HCT116 (cell line): ENCODE data around the gene COBLL1. TPM values are rescaled to one million over a fixed set of nuclear protein-coding genes. Genes with fewer than 3 reads are reported as not detected.

Experiments
- ATAC-seq: fragments of 200-7000 bp; cut with Tn5 transposase; 2 replicates; pipeline ENCODE4 v1.9.1; 2020; ENCODE audit warnings: mild to moderate bottlenecking, moderate library complexity
- BruUV-seq: library from RNA; stranded (reverse); fragments of 400-500 nt; replicated peaks from 2 replicates; lab custom pipeline; 2021; lab: Mats Ljungman, UMichigan
- CTCF ChIA-PET: fragments of 300-600 bp; sonication (Branson Sonifier 250); formaldehyde crosslinking; loops from one replicate; lab custom pipeline; 2021; ENCODE audit warnings: antibody characterized with exemption; lab: Charles Lee
- POLR2A ChIA-PET: fragments of 300-600, 350-600 bp; sonication (Branson Sonifier 250); formaldehyde crosslinking; loops from one replicate; lab custom pipeline; 2021; ENCODE audit warnings: antibody characterized with exemption; lab: Charles Lee
- RAD21 ChIA-PET, 2 experiments: fragments of 300-600 bp; sonication (Branson Sonifier 250); formaldehyde crosslinking; loops; one replicate each; lab custom pipeline; 2023; ENCODE audit warnings: low total read pairs in 2 of 2; ENCODE audit not compliant: uncharacterized antibody in 2 of 2, unreplicated experiment in 2 of 2, low non-redundant PET in 1 of 2; lab: Charles Lee
- DNase-seq: peaks from one replicate; pipeline ENCODE4 v3.0.0-alpha.2; 2010; ENCODE audit warnings: low read depth, low spot score
- H2AFZ ChIP-seq: fragments of 200-600 bp; shearing (Covaris generic), sonication (generic); 2 replicates; pipeline ENCODE4 v1.6.1; 2017; ENCODE audit warnings: low read depth, mixed run types, mixed read lengths, antibody characterized with exemption, low read length; ENCODE audit not compliant: poor library complexity, severe bottlenecking
- H3K27ac ChIP-seq: 2 replicates; pipeline ENCODE4 v1.5.1; 2012; ENCODE audit warnings: low read depth, low read length
- H3K27me3 ChIP-seq: fragments of 200-600 bp; sonication (generic); 2 replicates; pipeline ENCODE4 v1.6.1; 2016; ENCODE audit warnings: mixed run types, low read length, mixed read lengths; ENCODE audit not compliant: insufficient read depth
- H3K36me3 ChIP-seq, 2 experiments: fragments of 200-500 bp in 1 of 2; fragments of 200-600 bp in 1 of 2; sonication (Bioruptor generic) in 1 of 2; sonication (generic) in 1 of 2; 2 replicates each; pipeline versions ENCODE4 v1.5.1 to v1.6.1; 2014 to 2016; ENCODE audit warnings: low read length in 2 of 2, inconsistent platforms in 1 of 2, mixed read lengths in 1 of 2, mixed run types in 1 of 2; ENCODE audit not compliant: insufficient read depth in 2 of 2, control insufficient read depth in 1 of 2
- H3K4me1 ChIP-seq, 2 experiments: fragments of 200-600 bp in 1 of 2; sonication (generic) in 1 of 2; 2 replicates each; pipeline versions ENCODE4 v1.5.1 to v1.6.1; 2012 to 2017; ENCODE audit warnings: low read length in 2 of 2, inconsistent platforms in 1 of 2, mild to moderate bottlenecking in 1 of 2, mixed read lengths in 1 of 2, mixed run types in 1 of 2, moderate library complexity in 1 of 2; ENCODE audit not compliant: insufficient read depth in 2 of 2, control insufficient read depth in 1 of 2
- H3K4me2 ChIP-seq: fragments of 200-600 bp; sonication (generic); 2 replicates; pipeline ENCODE4 v1.6.1; 2017; ENCODE audit warnings: mixed run types, low read length, mixed read lengths
- H3K4me3 ChIP-seq, 2 experiments: fragments of 200-600 bp in 1 of 2; sonication (generic) in 1 of 2; replicated peaks in 1 of 2; 2 replicates each; pipeline ENCODE4 v1.5.1; 2011 to 2016; ENCODE audit warnings: low read length in 2 of 2, control low read depth in 1 of 2, low read depth in 1 of 2, mild to moderate bottlenecking in 1 of 2, mixed read lengths in 1 of 2, mixed run types in 1 of 2
- H3K79me2 ChIP-seq: fragments of 200-600 bp; sonication (generic); 2 replicates; pipeline ENCODE4 v1.6.1; 2017; ENCODE audit warnings: mild to moderate bottlenecking, mixed run types, low read length, moderate library complexity, mixed read lengths; ENCODE audit not compliant: insufficient read depth
- H3K9ac ChIP-seq: fragments of 200-600 bp; sonication (generic); 2 replicates; pipeline ENCODE4 v1.6.1; 2016; ENCODE audit warnings: low read length, mixed read lengths
- H3K9me2 ChIP-seq: fragments of 200-600 bp; sonication (generic), shearing (Covaris generic); 2 replicates; pipeline ENCODE4 v1.6.1; 2017; ENCODE audit warnings: mixed run types, mild to moderate bottlenecking, moderate library complexity; ENCODE audit not compliant: insufficient read depth
- H3K9me3 ChIP-seq, 2 experiments: fragments of 200-500 bp in 1 of 2; fragments of 200-600 bp in 1 of 2; sonication (Bioruptor generic) in 1 of 2; sonication (generic) in 1 of 2; 2 replicates each; pipeline ENCODE4 v1.6.1; 2014 to 2017; ENCODE audit warnings: low read length in 2 of 2, mixed read lengths in 2 of 2, inconsistent platforms in 1 of 2, low read depth in 1 of 2, mild to moderate bottlenecking in 1 of 2, mixed run types in 1 of 2, moderate library complexity in 1 of 2; ENCODE audit not compliant: control insufficient read depth in 1 of 2, insufficient read depth in 1 of 2
- H4K20me1 ChIP-seq: fragments of 200-600 bp; sonication (generic), shearing (Covaris generic); 2 replicates; pipeline ENCODE4 v1.6.1; 2017; ENCODE audit warnings: mixed run types, mild to moderate bottlenecking, moderate library complexity; ENCODE audit not compliant: insufficient read depth
- CBX3 ChIP-seq: IDR thresholded peaks from 2 replicates; pipeline ENCODE4 v1.6.1; 2012; ENCODE audit warnings: low read depth
- CTCF ChIP-seq, 3 experiments: fragments of 200-600 bp in 1 of 3; sonication (generic) in 1 of 3; IDR thresholded peaks in 2 of 3; conservative IDR thresholded peaks in 1 of 3; 2 replicates each; pipeline ENCODE4 v1.5.1; 2012 to 2017; ENCODE audit warnings: low read depth in 2 of 3, low read length in 2 of 3, antibody characterized with exemption in 1 of 3, borderline replicate concordance in 1 of 3, control low read depth in 1 of 3, mild to moderate bottlenecking in 1 of 3, mixed read lengths in 1 of 3, mixed run types in 1 of 3, moderate library complexity in 1 of 3; ENCODE audit not compliant: insufficient read depth in 1 of 3
- EGR1 ChIP-seq: IDR thresholded peaks from 2 replicates; pipeline ENCODE4 v1.6.1; 2012; ENCODE audit warnings: low read depth
- ELF1 ChIP-seq: IDR thresholded peaks from 2 replicates; pipeline ENCODE4 v1.6.1; 2012; ENCODE audit warnings: low read depth, borderline replicate concordance
- EZH2phosphoT487 ChIP-seq: fragments of 200-600 bp; IDR thresholded peaks from 2 replicates; pipeline ENCODE4 v1.6.1; 2018; ENCODE audit warnings: antibody characterized with exemption, borderline replicate concordance
- FOSL1 ChIP-seq: IDR thresholded peaks from 2 replicates; pipeline ENCODE4 v1.6.1; 2012; ENCODE audit warnings: low read depth
- JUND ChIP-seq: IDR thresholded peaks from 2 replicates; pipeline ENCODE4 v1.6.1; 2012
- MAX ChIP-seq: IDR thresholded peaks from 2 replicates; pipeline ENCODE4 v1.6.1; 2012
- POLR2A ChIP-seq: IDR thresholded peaks from 2 replicates; pipeline ENCODE4 v1.7.0; 2011; ENCODE audit warnings: borderline replicate concordance; ENCODE audit not compliant: insufficient read depth, insufficient read length; ENCODE audit errors: extremely low read depth
- POLR2AphosphoS5 ChIP-seq: IDR thresholded peaks from 2 replicates; pipeline ENCODE4 v1.6.1; 2011; ENCODE audit warnings: mild to moderate bottlenecking, low read depth, low read length, moderate library complexity
- RAD21 ChIP-seq: IDR thresholded peaks from 2 replicates; pipeline ENCODE4 v1.6.1; 2012; ENCODE audit warnings: low read depth, mild to moderate bottlenecking
- SIN3A ChIP-seq: IDR thresholded peaks from 2 replicates; pipeline ENCODE4 v1.6.1; 2012; ENCODE audit warnings: low read depth
- SRF ChIP-seq: IDR thresholded peaks from 2 replicates; pipeline ENCODE4 v1.6.1; 2012; ENCODE audit warnings: low read depth
- TCF7L2 ChIP-seq: IDR thresholded peaks from 2 replicates; pipeline ENCODE4 v1.7.0; 2011; ENCODE audit warnings: borderline replicate concordance, inconsistent platforms; ENCODE audit not compliant: insufficient read depth, insufficient read length; ENCODE audit errors: extremely low read depth
- ZFX ChIP-seq: fragments of 450-650 bp; IDR thresholded peaks from 2 replicates; pipeline ENCODE4 v1.6.1; 2017
- ZNF274 ChIP-seq: fragments of 200-500 bp; sonication (Bioruptor generic); IDR thresholded peaks from 2 replicates; pipeline ENCODE4 v1.6.1; 2014; ENCODE audit warnings: mild to moderate bottlenecking, low read depth, low read length, inconsistent platforms
- intact Hi-C: fragments of 100-400 bp; cut with micrococcal nuclease; formaldehyde crosslinking; loops from 2 replicates; pipeline ENCODE4 v1.10.0; 2022
- total RNA-seq: library from RNA; stranded (reverse); gene quantifications from one replicate; pipeline ENCODE4 v1.2.1, GENCODE V29; 2021; ENCODE audit not compliant: unreplicated experiment

COBLL1 gene
- total RNA-seq, 1 experiment from 2014 or later: 3.6 TPM

- DNase-seq (no peak), ATAC-seq (no peak)
- intact Hi-C loops: no loop called here
- Histone ChIP-seq H3K4me1 (no peaks in the 10 kb centered on the region), H4K20me1 (no peaks in the 10 kb centered on the region), H3K4me3 (no peak overlapping the region), H3K9ac (no peak overlapping the region), H3K4me2 (no peak overlapping the region), H3K9me2 (no peaks in the 10 kb centered on the region), H3K27me3 (no peaks in the 10 kb centered on the region), H3K36me3 (no peaks in the 10 kb centered on the region), H3K79me2 (no peaks in the 10 kb centered on the region), H2AFZ (no peak overlapping the region), H3K9me3 (no peaks in the 10 kb centered on the region), H3K27ac (no peak overlapping the region)
- RAD21 ChIA-PET: no interaction called here
- no peak for TF ChIP-seq CTCF (IDR thresholded peaks at IDR 0.05 in 2 of 3, conservative IDR thresholded peaks at IDR 0.05 in 1 of 3; ENCODE audit: borderline replicate concordance in 1 of 3, insufficient read depth in 1 of 3, low read depth in 2 of 3, low read length in 2 of 3)
- TF ChIP-seq POLR2AphosphoS5: no peak
- TF ChIP-seq POLR2A: no peak
- TF ChIP-seq MAX: no peak
- TF ChIP-seq FOSL1: no peak
- TF ChIP-seq ZNF274: no peak
- TF ChIP-seq EZH2phosphoT487: no peak
- no peak for TF ChIP-seq SIN3A
- TF ChIP-seq SRF: no peak
- no peak for TF ChIP-seq JUND
- no peak for TF ChIP-seq RAD21
- TF ChIP-seq EGR1: no peak
- no peak for TF ChIP-seq TCF7L2
- no peak for TF ChIP-seq ELF1
- no peak for TF ChIP-seq ZFX
- TF ChIP-seq CBX3: no peak
- POLR2A ChIA-PET: no interaction called here
- BruUV-seq: no TSS peak
- CTCF ChIA-PET: interaction anchor here (1.0 kb wide), 1 partner anchor 10 kb away, joined by 3 read pairs; no protein-coding TSS in a partner anchor
Measured at GRCh38 chr2:164852086-164852485, 10.5 kb upstream of the COBLL1 start.
